Mucosa of stomach (tissue), 1 donor: Measurements from ENCODE around the gene SELENOM.
"Not testable (repeated sequence)": the region's sequence is repeated elsewhere in the genome, so short reads cannot be mapped to it uniquely, and the experiment has no call there.

Source experiments
- H3K27me3 ChIP-seq: one replicate; pipeline ENCODE4 v1.7.0; 2013; ENCODE audit warnings: mild to moderate bottlenecking, low read length; ENCODE audit not compliant: control insufficient read depth, insufficient read depth
- H3K36me3 ChIP-seq: one replicate; pipeline ENCODE4 v1.7.0; 2013; ENCODE audit warnings: low read length; ENCODE audit not compliant: control insufficient read depth, insufficient read depth
- H3K4me1 ChIP-seq: one replicate; pipeline ENCODE4 v1.7.0; 2013; ENCODE audit warnings: mild to moderate bottlenecking, low read length; ENCODE audit not compliant: control insufficient read depth, insufficient read depth
- H3K4me3 ChIP-seq: one replicate; pipeline ENCODE4 v1.7.0; 2013; ENCODE audit warnings: low read length
- H3K9ac ChIP-seq: one replicate; pipeline ENCODE4 v1.7.0; 2013; ENCODE audit warnings: mild to moderate bottlenecking, low read length, moderate library complexity
- H3K9me3 ChIP-seq: one replicate; pipeline ENCODE4 v1.7.0; 2013; ENCODE audit warnings: mild to moderate bottlenecking, low read length, moderate library complexity; ENCODE audit not compliant: control insufficient read depth
- donor health status: Pancreatic carcinoma.

SELENOM gene

GRCh38 chr22:31075961-31076360 lies 31.4 kb downstream of the SELENOM start:
- H3K27me3 ChIP-seq = no peaks in the 10 kb centered on the region
- H3K4me1 ChIP-seq = peaks cover 14% of the 10 kb centered on the region
- H3K36me3 ChIP-seq = no peaks in the 10 kb centered on the region
- H3K9ac ChIP-seq = no peak overlapping the region
- no peaks in the 10 kb centered on the region for H3K9me3 ChIP-seq
- H3K4me3 ChIP-seq = no peak overlapping the region

GRCh38 chr22:31073545-31074145 lies 33.7 kb downstream of the SELENOM start:
- not testable (repeated sequence) for H3K36me3 ChIP-seq, H3K27me3 ChIP-seq, H3K9ac ChIP-seq, H3K9me3 ChIP-seq, H3K4me1 ChIP-seq, H3K4me3 ChIP-seq

GRCh38 chr22:31073125-31073524 lies 34.2 kb downstream of the SELENOM start:
- not testable (repeated sequence) for H3K36me3 ChIP-seq, H3K4me1 ChIP-seq, H3K9me3 ChIP-seq, H3K27me3 ChIP-seq, H3K4me3 ChIP-seq, H3K9ac ChIP-seq

GRCh38 chr22:31069691-31070314 lies 37.6 kb downstream of the SELENOM start:
- H3K27me3 ChIP-seq, H3K9me3 ChIP-seq, H3K9ac ChIP-seq, H3K4me1 ChIP-seq, H3K36me3 ChIP-seq, H3K4me3 ChIP-seq: not testable (repeated sequence)

GRCh38 chr22:31068970-31069369 lies 38.4 kb downstream of the SELENOM start:
- Histone ChIP-seq H3K36me3 (no peaks in the 10 kb centered on the region), H3K9me3 (no peaks in the 10 kb centered on the region), H3K27me3 (no peaks in the 10 kb centered on the region), H3K9ac (no peak overlapping the region), H3K4me1 (no peaks in the 10 kb centered on the region), H3K4me3 (no peak overlapping the region)

- no peaks in the 10 kb centered on the region for H3K36me3 ChIP-seq
- no peaks in the 10 kb centered on the region for H3K9me3 ChIP-seq
- H3K4me1 ChIP-seq = no peaks in the 10 kb centered on the region
- H3K4me3 ChIP-seq = no peak overlapping the region
- H3K27me3 ChIP-seq = no peaks in the 10 kb centered on the region
- H3K9ac ChIP-seq = no peak overlapping the region
Measured at GRCh38 chr22:31064369-31064768, 43.0 kb downstream of the SELENOM start.

- Histone ChIP-seq H3K27me3 (no peaks in the 10 kb centered on the region), H3K9ac (no peak overlapping the region), H3K4me1 (no peaks in the 10 kb centered on the region), H3K36me3 (no peaks in the 10 kb centered on the region), H3K9me3 (no peaks in the 10 kb centered on the region), H3K4me3 (no peak overlapping the region)
Measured at GRCh38 chr22:31062566-31063230, 44.7 kb downstream of the SELENOM start.

GRCh38 chr22:31059663-31060062 lies 47.7 kb downstream of the SELENOM start:
- not testable (repeated sequence) for H3K9me3 ChIP-seq, H3K27me3 ChIP-seq, H3K4me3 ChIP-seq, H3K36me3 ChIP-seq, H3K4me1 ChIP-seq, H3K9ac ChIP-seq

GRCh38 chr22:31056986-31057599 lies 50.3 kb downstream of the SELENOM start:
- H3K9me3 ChIP-seq = no peaks in the 10 kb centered on the region
- no peaks in the 10 kb centered on the region for H3K27me3 ChIP-seq
- no peak overlapping the region for H3K4me3 ChIP-seq
- no peaks in the 10 kb centered on the region for H3K36me3 ChIP-seq
- H3K9ac ChIP-seq = no peak overlapping the region
- H3K4me1 ChIP-seq = peaks cover 6% of the 10 kb centered on the region

GRCh38 chr22:31055635-31056159 lies 51.7 kb downstream of the SELENOM start:
- H3K4me3 ChIP-seq = no peak overlapping the region
- H3K27me3 ChIP-seq = no peaks in the 10 kb centered on the region
- peaks cover 6% of the 10 kb centered on the region for H3K4me1 ChIP-seq
- no peak overlapping the region for H3K9ac ChIP-seq
- H3K9me3 ChIP-seq = no peaks in the 10 kb centered on the region
- no peaks in the 10 kb centered on the region for H3K36me3 ChIP-seq

GRCh38 chr22:31055117-31055634 lies 52.2 kb downstream of the SELENOM start:
- H3K36me3 ChIP-seq = no peaks in the 10 kb centered on the region
- peaks cover 6% of the 10 kb centered on the region for H3K4me1 ChIP-seq
- H3K9me3 ChIP-seq = no peaks in the 10 kb centered on the region
- peak overlapping the region; percentile 31 for H3K9ac ChIP-seq
- H3K27me3 ChIP-seq = no peaks in the 10 kb centered on the region
- H3K4me3 ChIP-seq = no peak overlapping the region
